Measurements from ENCODE around the gene ZNF765. TPM values are rescaled to one million over a fixed set of nuclear protein-coding genes. Genes with fewer than 3 reads are reported as not detected.
"Not testable (repeated sequence)": the region's sequence is repeated elsewhere in the genome, so short reads cannot be mapped to it uniquely, and the experiment has no call there.

Gene ZNF765
- polyA plus RNA-seq, 1 donor from 2014 or later: 8.7 TPM

DNA sequence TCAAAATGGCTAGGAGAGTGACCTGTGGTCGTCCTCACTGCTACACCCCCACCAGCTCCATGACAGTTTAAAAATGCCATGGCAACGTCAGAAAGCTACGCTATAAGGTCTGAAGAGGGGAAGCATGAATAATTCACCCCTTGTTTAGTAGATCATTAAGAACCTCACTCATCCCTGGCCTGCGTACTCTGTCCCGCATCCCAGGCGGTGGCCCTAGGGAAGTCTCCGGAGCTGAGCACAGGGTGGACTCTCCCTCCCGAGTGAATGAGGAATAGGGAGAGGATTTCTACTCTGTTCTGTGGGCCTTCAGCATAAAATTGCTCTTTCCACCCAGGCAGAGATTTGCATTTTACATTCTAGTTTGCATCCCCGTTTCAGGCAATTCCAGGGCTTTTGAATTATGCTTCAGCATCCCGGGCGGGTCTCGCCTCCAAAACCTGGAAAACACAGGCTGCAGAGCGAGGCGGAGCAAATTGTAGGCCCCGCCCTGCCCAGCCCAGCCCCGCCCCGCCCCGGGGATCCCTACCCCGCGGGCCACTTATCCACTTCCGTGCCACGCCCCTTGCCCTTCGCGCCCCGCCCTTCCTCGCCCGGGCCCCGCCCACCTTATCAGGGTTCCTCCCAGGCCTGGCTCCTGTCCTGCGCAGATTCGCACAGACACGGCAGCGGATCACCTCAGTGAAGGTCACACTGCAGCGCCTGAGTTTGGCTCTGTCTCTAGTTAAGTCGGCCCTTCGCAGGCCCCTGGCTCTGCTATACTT, 36.9 kb upstream of the ZNF765 start:
- TF ChIP-seq, protein P1, sequence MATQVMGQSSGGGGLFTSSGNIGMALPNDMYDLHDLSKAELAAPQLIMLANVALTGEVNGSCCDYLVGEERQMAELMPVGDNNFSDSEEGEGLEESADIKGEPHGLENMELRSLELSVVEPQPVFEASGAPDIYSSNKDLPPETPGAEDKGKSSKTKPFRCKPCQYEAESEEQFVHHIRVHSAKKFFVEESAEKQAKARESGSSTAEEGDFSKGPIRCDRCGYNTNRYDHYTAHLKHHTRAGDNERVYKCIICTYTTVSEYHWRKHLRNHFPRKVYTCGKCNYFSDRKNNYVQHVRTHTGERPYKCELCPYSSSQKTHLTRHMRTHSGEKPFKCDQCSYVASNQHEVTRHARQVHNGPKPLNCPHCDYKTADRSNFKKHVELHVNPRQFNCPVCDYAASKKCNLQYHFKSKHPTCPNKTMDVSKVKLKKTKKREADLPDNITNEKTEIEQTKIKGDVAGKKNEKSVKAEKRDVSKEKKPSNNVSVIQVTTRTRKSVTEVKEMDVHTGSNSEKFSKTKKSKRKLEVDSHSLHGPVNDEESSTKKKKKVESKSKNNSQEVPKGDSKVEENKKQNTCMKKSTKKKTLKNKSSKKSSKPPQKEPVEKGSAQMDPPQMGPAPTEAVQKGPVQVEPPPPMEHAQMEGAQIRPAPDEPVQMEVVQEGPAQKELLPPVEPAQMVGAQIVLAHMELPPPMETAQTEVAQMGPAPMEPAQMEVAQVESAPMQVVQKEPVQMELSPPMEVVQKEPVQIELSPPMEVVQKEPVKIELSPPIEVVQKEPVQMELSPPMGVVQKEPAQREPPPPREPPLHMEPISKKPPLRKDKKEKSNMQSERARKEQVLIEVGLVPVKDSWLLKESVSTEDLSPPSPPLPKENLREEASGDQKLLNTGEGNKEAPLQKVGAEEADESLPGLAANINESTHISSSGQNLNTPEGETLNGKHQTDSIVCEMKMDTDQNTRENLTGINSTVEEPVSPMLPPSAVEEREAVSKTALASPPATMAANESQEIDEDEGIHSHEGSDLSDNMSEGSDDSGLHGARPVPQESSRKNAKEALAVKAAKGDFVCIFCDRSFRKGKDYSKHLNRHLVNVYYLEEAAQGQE (IDR thresholded peaks at IDR 0.05; ENCODE audit: borderline replicate concordance): no peak
- no peak for TF ChIP-seq EP300 (conservative IDR thresholded peaks at IDR 0.05; ENCODE audit: poor library complexity, severe bottlenecking)
- H3K4me2 ChIP-seq (ENCODE audit: low read length): no peak overlapping the region
- peaks cover 14% of the 10 kb centered on the region for H3K9me3 ChIP-seq (ENCODE audit: low read length)
- peaks cover 16% of the 10 kb centered on the region for H3K36me3 ChIP-seq (ENCODE audit: insufficient read depth, low read length)
- H3K4me3 ChIP-seq (ENCODE audit: low read length): no peak overlapping the region
- no peaks in the 10 kb centered on the region for H3K27me3 ChIP-seq (ENCODE audit: insufficient read depth, low read depth, low read length)
- H4K20me1 ChIP-seq (ENCODE audit: insufficient read depth): no peaks in the 10 kb centered on the region
- H3K9ac ChIP-seq (ENCODE audit: low read length): no peak overlapping the region
- H3K27ac ChIP-seq (ENCODE audit: low read length): no peak overlapping the region
- no peak overlapping the region for H2AFZ ChIP-seq (ENCODE audit: low read depth, low read length)
- H3K9me2 ChIP-seq (ENCODE audit: insufficient read depth, low read length): no peaks in the 10 kb centered on the region
- H3K79me2 ChIP-seq (replicated peaks; ENCODE audit: insufficient read depth, low read length): no peaks in the 10 kb centered on the region
- no peaks in the 10 kb centered on the region for H3F3A ChIP-seq (ENCODE audit: insufficient read depth, low read length, poor library complexity, severe bottlenecking)

DNA sequence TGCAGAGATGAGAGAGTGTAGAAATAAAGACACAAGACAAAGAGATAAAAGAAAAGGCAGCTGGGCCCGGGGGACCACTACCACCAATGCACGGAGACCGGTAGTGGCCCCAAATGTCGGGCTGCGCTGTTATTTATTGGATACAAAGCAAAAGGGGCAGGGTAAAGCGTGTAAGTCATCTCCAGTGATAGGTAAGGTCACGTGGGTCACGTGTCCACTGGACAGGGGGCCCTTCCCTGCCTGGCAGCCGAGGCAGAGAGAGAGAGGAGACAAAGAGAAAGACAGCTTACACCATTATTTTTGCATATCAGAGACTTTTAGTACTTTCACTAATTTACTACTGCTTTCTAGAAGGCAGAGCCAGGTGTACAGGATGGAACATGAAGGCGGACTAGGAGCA, 34.9 kb upstream of the ZNF765 start:
- not testable (repeated sequence) for H3K9me3 ChIP-seq (ENCODE audit: low read length); H3K79me2 ChIP-seq (replicated peaks; ENCODE audit: insufficient read depth, low read length); H3K36me3 ChIP-seq (ENCODE audit: insufficient read depth, low read length); H3F3A ChIP-seq (ENCODE audit: insufficient read depth, low read length, poor library complexity, severe bottlenecking); H3K4me3 ChIP-seq (ENCODE audit: low read length); H3K9me2 ChIP-seq (ENCODE audit: insufficient read depth, low read length); H3K27ac ChIP-seq (ENCODE audit: low read length); H2AFZ ChIP-seq (ENCODE audit: low read depth, low read length); H4K20me1 ChIP-seq (ENCODE audit: insufficient read depth); H3K4me2 ChIP-seq (ENCODE audit: low read length); H3K9ac ChIP-seq (ENCODE audit: low read length); H3K27me3 ChIP-seq (ENCODE audit: insufficient read depth, low read depth, low read length)

DNA sequence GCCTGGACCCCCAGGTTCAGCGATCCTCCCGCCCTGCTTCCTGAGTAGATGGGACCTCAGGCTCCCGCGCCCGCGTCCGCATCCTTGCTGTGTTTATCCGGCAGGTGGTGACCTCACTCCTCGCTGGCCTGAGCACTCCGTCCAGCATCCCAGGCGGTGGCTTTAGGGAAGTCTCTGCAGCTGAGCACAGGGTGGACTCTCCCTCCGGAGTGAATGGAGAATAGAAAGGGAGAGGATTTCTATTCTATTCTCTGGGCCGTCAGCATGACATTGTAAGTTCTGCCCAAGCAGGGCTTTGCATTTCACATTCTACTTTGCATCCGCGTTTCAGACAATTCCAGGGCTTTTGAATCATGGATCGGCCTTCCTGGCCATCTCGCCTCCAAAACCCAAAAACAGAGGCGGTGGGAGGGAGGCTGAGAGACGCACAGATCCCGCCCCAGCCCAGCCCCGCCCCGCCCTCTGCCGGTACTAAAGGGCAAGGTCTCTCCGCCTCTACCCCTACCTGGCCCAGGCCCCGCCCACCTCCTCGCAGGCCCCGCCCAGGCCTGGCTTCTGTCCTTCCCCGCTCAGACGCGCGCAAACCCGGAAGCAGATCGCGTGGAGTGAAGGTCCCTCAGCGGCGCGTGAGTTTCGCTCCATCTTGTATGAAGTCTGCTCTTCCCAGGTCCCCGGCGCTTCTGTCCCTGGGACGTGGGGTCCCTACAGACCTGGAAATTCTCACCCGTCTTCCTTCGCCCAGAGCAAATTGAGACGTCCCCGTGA, 29.6 kb upstream of the ZNF765 start, which contains the start of gene ZNF525:
ZNF525 (plus strand) TSS at position 572 of the 765 bp plus-strand sequence. CDS start 6,577 bp downstream, outside the sequence.
- Histone ChIP-seq H2AFZ (ENCODE audit: low read depth, low read length) (peak within 1 kb of the TSS; percentile 80), H3K4me3 (ENCODE audit: low read length) (peak within 1 kb of the TSS; percentile 84), H3K36me3 (ENCODE audit: insufficient read depth, low read length) (no peaks in the 10 kb centered on the region), H3K9ac (ENCODE audit: low read length) (peak within 1 kb of the TSS; percentile 65), H4K20me1 (ENCODE audit: insufficient read depth) (no peaks in the 10 kb centered on the region), H3K27me3 (ENCODE audit: insufficient read depth, low read depth, low read length) (no peaks in the 10 kb centered on the region), H3K9me3 (ENCODE audit: low read length) (no peaks in the 10 kb centered on the region), H3K27ac (ENCODE audit: low read length) (peak within 1 kb of the TSS; percentile 38), H3K9me2 (ENCODE audit: insufficient read depth, low read length) (no peaks in the 10 kb centered on the region), H3F3A (ENCODE audit: insufficient read depth, low read length, poor library complexity, severe bottlenecking) (no peaks in the 10 kb centered on the region), H3K79me2 (replicated peaks; ENCODE audit: insufficient read depth, low read length) (no peaks in the 10 kb centered on the region), H3K4me2 (ENCODE audit: low read length) (peak within 1 kb of the TSS; percentile 93)
- TF ChIP-seq EZH2 (IDR thresholded peaks at IDR 0.05; ENCODE audit: borderline replicate concordance, insufficient read depth, low read length, poor library complexity, severe bottlenecking) (no peak), SMC3 (conservative IDR thresholded peaks at IDR 0.05; ENCODE audit: poor library complexity) (peak; percentile 24), MXI1 (conservative IDR thresholded peaks at IDR 0.05; ENCODE audit: poor library complexity, severe bottlenecking) (peak; percentile 91), RAD21 (conservative IDR thresholded peaks at IDR 0.05) (no peak), TAF1 (IDR thresholded peaks at IDR 0.05; ENCODE audit: low read depth) (peak; percentile 37), POLR2AphosphoS5 (IDR thresholded peaks at IDR 0.05) (peak; percentile 63)
- TF ChIP-seq, protein P2, sequence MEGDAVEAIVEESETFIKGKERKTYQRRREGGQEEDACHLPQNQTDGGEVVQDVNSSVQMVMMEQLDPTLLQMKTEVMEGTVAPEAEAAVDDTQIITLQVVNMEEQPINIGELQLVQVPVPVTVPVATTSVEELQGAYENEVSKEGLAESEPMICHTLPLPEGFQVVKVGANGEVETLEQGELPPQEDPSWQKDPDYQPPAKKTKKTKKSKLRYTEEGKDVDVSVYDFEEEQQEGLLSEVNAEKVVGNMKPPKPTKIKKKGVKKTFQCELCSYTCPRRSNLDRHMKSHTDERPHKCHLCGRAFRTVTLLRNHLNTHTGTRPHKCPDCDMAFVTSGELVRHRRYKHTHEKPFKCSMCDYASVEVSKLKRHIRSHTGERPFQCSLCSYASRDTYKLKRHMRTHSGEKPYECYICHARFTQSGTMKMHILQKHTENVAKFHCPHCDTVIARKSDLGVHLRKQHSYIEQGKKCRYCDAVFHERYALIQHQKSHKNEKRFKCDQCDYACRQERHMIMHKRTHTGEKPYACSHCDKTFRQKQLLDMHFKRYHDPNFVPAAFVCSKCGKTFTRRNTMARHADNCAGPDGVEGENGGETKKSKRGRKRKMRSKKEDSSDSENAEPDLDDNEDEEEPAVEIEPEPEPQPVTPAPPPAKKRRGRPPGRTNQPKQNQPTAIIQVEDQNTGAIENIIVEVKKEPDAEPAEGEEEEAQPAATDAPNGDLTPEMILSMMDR (IDR thresholded peaks at IDR 0.05; ENCODE audit: poor library complexity, severe bottlenecking): peak; percentile 50

Measured in neural cell (in vitro differentiated cells).